GM23338 (cell line): ENCODE results near the gene DOCK3. TPM values are rescaled to one million over a fixed set of nuclear protein-coding genes. Genes with fewer than 3 reads are reported as not detected.
"Not testable (repeated sequence)": the region's sequence is repeated elsewhere in the genome, so short reads cannot be mapped to it uniquely, and the experiment has no call there.

ENCODE experiments used
- ATAC-seq: fragments of 200-7000 bp; cut with Tn5 transposase; 3 replicates; pipeline ENCODE4 v1.9.1; 2020
- DNase-seq: peaks from one replicate; pipeline ENCODE4 v3.0.0-alpha.2; 2015; ENCODE audit warnings: low spot score
- H2AFZ ChIP-seq: fragments of 200-600 bp; sonication (generic); 2 replicates; pipeline ENCODE4 v1.8.0; 2016; ENCODE audit warnings: antibody characterized with exemption, mild to moderate bottlenecking, moderate library complexity
- H3F3A ChIP-seq: fragments of 200-600 bp; sonication (generic); replicated peaks from 2 replicates; pipeline ENCODE4 v1.8.0; 2017; ENCODE audit warnings: antibody characterized with exemption, mixed run types, low read depth
- H3K27ac ChIP-seq: fragments of 200-600 bp; sonication (generic); 2 replicates; pipeline ENCODE4 v1.6.1; 2016; ENCODE audit warnings: low read depth
- H3K27me3 ChIP-seq: fragments of 200-600 bp; sonication (generic); 2 replicates; pipeline ENCODE4 v1.8.0; 2016; ENCODE audit warnings: mild to moderate bottlenecking, mixed run types, moderate library complexity; ENCODE audit not compliant: insufficient read depth
- H3K36me3 ChIP-seq: fragments of 200-600 bp; sonication (generic); 2 replicates; pipeline ENCODE4 v1.8.0; 2016; ENCODE audit warnings: mild to moderate bottlenecking; ENCODE audit not compliant: insufficient read depth
- H3K4me1 ChIP-seq: fragments of 200-600 bp; sonication (generic); 2 replicates; pipeline ENCODE4 v1.8.0; 2016; ENCODE audit warnings: mild to moderate bottlenecking, moderate library complexity; ENCODE audit not compliant: insufficient read depth
- H3K4me2 ChIP-seq: fragments of 200-600 bp; sonication (generic); 2 replicates; pipeline ENCODE4 v1.7.1; 2017; ENCODE audit warnings: mixed run types
- H3K4me3 ChIP-seq: fragments of 200-600 bp; sonication (generic); 2 replicates; pipeline ENCODE4 v1.6.1; 2016; ENCODE audit warnings: mixed run types
- H3K79me2 ChIP-seq: fragments of 200-600 bp; sonication (generic); replicated peaks from 2 replicates; pipeline ENCODE4 v1.8.0; 2017; ENCODE audit warnings: mild to moderate bottlenecking; ENCODE audit not compliant: insufficient read depth
- H3K9me2 ChIP-seq: fragments of 200-600 bp; sonication (generic); 2 replicates; pipeline ENCODE4 v1.8.0; 2017; ENCODE audit not compliant: insufficient read depth
- H4K20me1 ChIP-seq: fragments of 200-600 bp; sonication (generic); replicated peaks from 2 replicates; pipeline ENCODE4 v1.8.0; 2017; ENCODE audit warnings: mild to moderate bottlenecking; ENCODE audit not compliant: insufficient read depth
- H3K27ac Mint-ChIP-seq: 2 replicates; pipeline ENCODE4 v1.8.0; 2020; ENCODE audit warnings: inconsistent platforms, mild to moderate bottlenecking, moderate library complexity, mixed read lengths
- H3K27me3 Mint-ChIP-seq: 3 replicates; pipeline ENCODE4 v1.8.0; 2022; ENCODE audit warnings: low read depth, mild to moderate bottlenecking, moderate library complexity, mixed read lengths, inconsistent platforms; ENCODE audit not compliant: insufficient read depth, poor library complexity
- H3K36me3 Mint-ChIP-seq: 3 replicates; pipeline ENCODE4 v1.8.0; 2021; ENCODE audit warnings: low read depth, mild to moderate bottlenecking, inconsistent platforms, moderate library complexity, mixed read lengths
- H3K4me1 Mint-ChIP-seq: 3 replicates; pipeline ENCODE4 v1.8.0; 2020; ENCODE audit warnings: mild to moderate bottlenecking, inconsistent platforms, mixed read lengths
- H3K4me3 Mint-ChIP-seq: 3 replicates; pipeline ENCODE4 v1.8.0; 2021; ENCODE audit warnings: moderate library complexity, mild to moderate bottlenecking, inconsistent platforms, mixed read lengths
- H3K9me3 Mint-ChIP-seq: 3 replicates; pipeline ENCODE4 v1.8.0; 2020; ENCODE audit warnings: moderate library complexity, mild to moderate bottlenecking, inconsistent platforms, mixed read lengths
- CREB1 ChIP-seq: fragments of 250-450 bp; sonication (Bioruptor Pico); IDR thresholded peaks from 2 replicates; pipeline ENCODE4 v1.5.0; 2020; ENCODE audit warnings: low read depth, mild to moderate bottlenecking, moderate library complexity
- EZH2phosphoT487 ChIP-seq: fragments of 200-600 bp; sonication (generic); IDR thresholded peaks from one replicate; pipeline ENCODE4 v1.8.1; 2018; ENCODE audit warnings: antibody characterized with exemption; ENCODE audit not compliant: unreplicated experiment
- POLR2AphosphoS5 ChIP-seq: IDR thresholded peaks from 2 replicates; pipeline ENCODE4 v1.6.1; 2016; ENCODE audit warnings: antibody characterized with exemption, low read depth
- ZNF114 ChIP-seq: fragments of 250-450 bp; sonication (Bioruptor Pico); IDR thresholded peaks from 2 replicates; pipeline ENCODE4 v1.5.0; 2020; ENCODE audit warnings: mild to moderate bottlenecking, moderate library complexity
- ZNF331 ChIP-seq: fragments of 250-450 bp; sonication (Bioruptor Pico); IDR thresholded peaks from 2 replicates; pipeline ENCODE4 v1.5.0; 2020; ENCODE audit warnings: low read depth, mild to moderate bottlenecking, moderate library complexity
- ZNF462 ChIP-seq: fragments of 250-450 bp; sonication (Bioruptor Pico); IDR thresholded peaks from 2 replicates; pipeline ENCODE4 v1.5.0; 2020; ENCODE audit warnings: mild to moderate bottlenecking, moderate library complexity
- polyA plus RNA-seq: library from polyadenylated mRNA; unstranded; fragments of >200 nt; fragmentation: Nextera tagmentation; extraction: Ambion mirVana; gene quantifications from 2 replicates; pipeline ENCODE4 v1.2.1, GENCODE V29; 2016
- total RNA-seq: library from RNA; depleted of rRNA; stranded (reverse); fragments of >200 nt; shearing (Covaris generic); gene quantifications from 2 replicates; pipeline ENCODE4 v1.2.3, GENCODE V29; 2014

The DOCK3 gene
- total and polyA plus RNA-seq, 2 experiments from 2014 or later, result 2.4 to 5.6 TPM

GRCh38 chr3:50665081-50665840 lies 9.5 kb upstream of the DOCK3 start (continued):
- TF ChIP-seq ZNF462 (CRISPR knock-in tag) (no peak), EZH2phosphoT487 (no peak), ZNF114 (no peak)

- H2AFZ ChIP-seq, ATAC-seq, H3K4me1 Mint-ChIP-seq, H3K4me2 ChIP-seq, H3K27ac ChIP-seq, H3K36me3 ChIP-seq, H3K27ac Mint-ChIP-seq, DNase-seq, H3K27me3 ChIP-seq, H3K27me3 Mint-ChIP-seq, H3K9me2 ChIP-seq, H3F3A ChIP-seq, H3K4me3 Mint-ChIP-seq, H3K4me3 ChIP-seq, H3K9me3 Mint-ChIP-seq, H4K20me1 ChIP-seq, H3K4me1 ChIP-seq, H3K79me2 ChIP-seq, H3K36me3 Mint-ChIP-seq: not testable (repeated sequence)
These were observed 8.9 kb upstream of the DOCK3 start for GRCh38 chr3:50665841-50666115.

- Histone ChIP-seq H3F3A (no peaks in the 10 kb centered on the region), H3K4me2 (no peak overlapping the region), H3K27me3 (peaks cover under 1% of the 10 kb centered on the region; the same call in 1 of the 2 replicates), H3K4me1 (no peaks in the 10 kb centered on the region), H3K36me3 (no peaks in the 10 kb centered on the region), H2AFZ (peak overlapping the region; percentile 56; the same call in 1 of the 2 replicates), H3K4me3 (no peak overlapping the region), H3K9me2 (no peaks in the 10 kb centered on the region), H3K27ac (no peak overlapping the region), H4K20me1 (no peaks in the 10 kb centered on the region), H3K79me2 (no peaks in the 10 kb centered on the region)
- H3K36me3 Mint-ChIP-seq, result no peaks in the 10 kb centered on the region
- no peaks in the 10 kb centered on the region for H3K9me3 Mint-ChIP-seq
- no peak overlapping the region for H3K27ac Mint-ChIP-seq
- peaks cover 10% of the 10 kb centered on the region for H3K4me1 Mint-ChIP-seq
- no peak overlapping the region for H3K4me3 Mint-ChIP-seq
- peaks cover 6% of the 10 kb centered on the region for H3K27me3 Mint-ChIP-seq
- ATAC-seq (no peak), DNase-seq (no peak)
- TF ChIP-seq ZNF331 (CRISPR knock-in tag), result no peak
- no peak for TF ChIP-seq POLR2AphosphoS5
- TF ChIP-seq CREB1 (CRISPR knock-in tag), result no peak
- no peak for TF ChIP-seq ZNF114
These were observed 7.9 kb upstream of the DOCK3 start for GRCh38 chr3:50666837-50667236.
